ENCODE data around the gene IL23A.

Gene IL23A

DNA sequence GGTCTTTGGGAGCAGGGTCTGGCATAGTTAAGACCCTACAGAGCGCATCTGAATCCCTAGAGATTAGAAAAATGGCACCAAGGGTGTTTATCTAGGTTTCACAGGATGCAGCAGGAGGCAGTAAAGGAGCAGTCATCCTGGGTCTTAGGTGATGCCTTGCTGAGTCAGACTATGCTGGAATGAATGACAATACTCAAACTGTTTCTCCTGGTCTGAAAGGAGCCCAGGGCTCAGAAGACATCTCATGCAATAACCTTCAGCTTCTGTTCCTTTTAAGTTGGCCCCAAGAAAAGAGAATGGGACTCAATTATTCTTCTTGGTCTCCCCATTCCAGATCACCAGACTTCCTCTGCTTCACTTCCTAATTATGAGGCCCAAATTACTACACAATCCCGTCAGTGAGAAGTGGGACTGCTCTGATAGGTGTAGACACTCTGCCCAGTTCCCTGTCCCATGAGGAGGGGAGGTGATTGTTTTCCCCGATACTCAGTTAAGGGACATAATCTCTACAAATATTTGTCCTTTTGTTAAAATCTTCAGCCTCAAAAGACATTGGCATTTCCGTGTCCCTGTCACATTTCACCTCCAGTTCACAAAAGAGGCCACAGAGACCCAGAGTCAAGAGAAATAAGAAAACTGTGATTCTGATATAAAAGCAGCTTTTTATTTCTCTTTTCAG, 38.8 kb downstream of the IL23A start (continued):
- TF ChIP-seq POU6F1 (CRISPR knock-in tag; IDR thresholded peaks at IDR 0.05; ENCODE audit: borderline replicate concordance, low read depth): no peak
- TF ChIP-seq, protein P1, sequence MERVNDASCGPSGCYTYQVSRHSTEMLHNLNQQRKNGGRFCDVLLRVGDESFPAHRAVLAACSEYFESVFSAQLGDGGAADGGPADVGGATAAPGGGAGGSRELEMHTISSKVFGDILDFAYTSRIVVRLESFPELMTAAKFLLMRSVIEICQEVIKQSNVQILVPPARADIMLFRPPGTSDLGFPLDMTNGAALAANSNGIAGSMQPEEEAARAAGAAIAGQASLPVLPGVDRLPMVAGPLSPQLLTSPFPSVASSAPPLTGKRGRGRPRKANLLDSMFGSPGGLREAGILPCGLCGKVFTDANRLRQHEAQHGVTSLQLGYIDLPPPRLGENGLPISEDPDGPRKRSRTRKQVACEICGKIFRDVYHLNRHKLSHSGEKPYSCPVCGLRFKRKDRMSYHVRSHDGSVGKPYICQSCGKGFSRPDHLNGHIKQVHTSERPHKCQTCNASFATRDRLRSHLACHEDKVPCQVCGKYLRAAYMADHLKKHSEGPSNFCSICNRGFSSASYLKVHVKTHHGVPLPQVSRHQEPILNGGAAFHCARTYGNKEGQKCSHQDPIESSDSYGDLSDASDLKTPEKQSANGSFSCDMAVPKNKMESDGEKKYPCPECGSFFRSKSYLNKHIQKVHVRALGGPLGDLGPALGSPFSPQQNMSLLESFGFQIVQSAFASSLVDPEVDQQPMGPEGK (CRISPR knock-in tag; IDR thresholded peaks at IDR 0.05; ENCODE audit: borderline replicate concordance): no peak
- no peak for TF ChIP-seq PPARA (CRISPR knock-in tag; IDR thresholded peaks at IDR 0.05; ENCODE audit: borderline replicate concordance)

DNA sequence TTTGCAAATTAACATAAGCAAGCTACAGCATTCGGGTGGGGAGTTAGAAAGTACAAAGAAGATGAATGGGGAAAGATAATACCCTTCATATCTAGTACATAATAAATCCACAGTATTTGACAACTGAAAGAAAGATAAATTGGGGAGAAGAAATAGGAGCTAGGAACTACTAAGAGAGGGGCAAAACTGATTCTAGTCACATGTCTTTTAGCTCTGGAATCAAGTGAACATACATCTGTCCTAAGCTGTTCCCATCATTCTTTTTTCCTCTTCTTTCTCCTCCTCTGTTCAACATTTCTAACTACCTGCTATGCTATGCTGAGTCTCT, 39.3 kb downstream of the IL23A start:
- ATAC-seq: no peak
- TF ChIP-seq TCF4 (CRISPR knock-in tag; IDR thresholded peaks at IDR 0.05; ENCODE audit: borderline replicate concordance) (no peak), GLIS3 (CRISPR knock-in tag; IDR thresholded peaks at IDR 0.05) (no peak), SNAI2 (CRISPR knock-in tag; IDR thresholded peaks at IDR 0.05) (no peak), ZFP3 (CRISPR knock-in tag; IDR thresholded peaks at IDR 0.05) (no peak), ESRRG (CRISPR knock-in tag; IDR thresholded peaks at IDR 0.05) (no peak), ZC3H10 (CRISPR knock-in tag; IDR thresholded peaks at IDR 0.05) (no peak), CSRNP3 (CRISPR knock-in tag; IDR thresholded peaks at IDR 0.05) (no peak), ISL1 (CRISPR knock-in tag; IDR thresholded peaks at IDR 0.05) (no peak), RARB (CRISPR knock-in tag; IDR thresholded peaks at IDR 0.05) (no peak), ZFP30 (CRISPR knock-in tag; IDR thresholded peaks at IDR 0.05) (no peak), CSDC2 (CRISPR knock-in tag; IDR thresholded peaks at IDR 0.05) (no peak), ARNTL (CRISPR knock-in tag; IDR thresholded peaks at IDR 0.05; ENCODE audit: borderline replicate concordance, low read depth) (no peak)

DNA sequence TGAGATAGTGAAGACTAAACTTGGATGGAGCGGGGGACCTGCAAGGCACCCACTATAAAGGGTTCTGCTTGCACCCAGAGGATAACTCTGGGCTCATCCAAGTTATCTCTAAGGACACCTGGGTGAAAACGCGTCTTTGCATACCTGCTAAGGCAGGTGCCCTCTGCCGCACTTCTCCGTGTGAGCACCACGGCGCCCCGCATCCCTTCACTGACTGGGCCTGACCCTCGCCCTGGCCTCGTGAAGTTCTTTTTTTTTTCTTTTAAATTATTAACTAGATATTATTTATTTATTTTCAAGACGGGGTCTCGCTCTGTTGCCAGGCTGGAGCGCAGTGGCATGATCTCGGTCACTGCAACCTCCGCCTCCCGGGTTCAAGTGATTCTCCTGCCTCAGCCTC, 43.9 kb downstream of the IL23A start:
- no peak for TF ChIP-seq CREB5 (CRISPR knock-in tag; IDR thresholded peaks at IDR 0.05; ENCODE audit: low read depth)
- TF ChIP-seq TSHZ2 (CRISPR knock-in tag; IDR thresholded peaks at IDR 0.05): no peak
- TF ChIP-seq GLIS3 (CRISPR knock-in tag; IDR thresholded peaks at IDR 0.05): no peak
- TF ChIP-seq ZC3H10 (CRISPR knock-in tag; IDR thresholded peaks at IDR 0.05): no peak
- TF ChIP-seq, protein P1 (CRISPR knock-in tag; IDR thresholded peaks at IDR 0.05; ENCODE audit: borderline replicate concordance): no peak
- no peak for TF ChIP-seq CSDC2 (CRISPR knock-in tag; IDR thresholded peaks at IDR 0.05)
- TF ChIP-seq ESRRG (CRISPR knock-in tag; IDR thresholded peaks at IDR 0.05): no peak
- no peak for TF ChIP-seq CSRNP3 (CRISPR knock-in tag; IDR thresholded peaks at IDR 0.05)
- TF ChIP-seq ZNF70 (CRISPR knock-in tag; IDR thresholded peaks at IDR 0.05): no peak
- TF ChIP-seq PPARA (CRISPR knock-in tag; IDR thresholded peaks at IDR 0.05; ENCODE audit: borderline replicate concordance): no peak
- no peak for TF ChIP-seq ZFP3 (CRISPR knock-in tag; IDR thresholded peaks at IDR 0.05)
- no peak for TF ChIP-seq SNAI2 (CRISPR knock-in tag; IDR thresholded peaks at IDR 0.05)
- no peak for TF ChIP-seq ZNF8 (CRISPR knock-in tag; IDR thresholded peaks at IDR 0.05)
- TF ChIP-seq TOX (CRISPR knock-in tag; IDR thresholded peaks at IDR 0.05; ENCODE audit: borderline replicate concordance): no peak
- ATAC-seq: no peak

All from SK-N-SH treated with all-trans-retinoic acid at 6 μM for 48 hours (cell line).